ENCODE data around the gene AACS. TPM values are rescaled to one million over a fixed set of nuclear protein-coding genes. Genes with fewer than 3 reads are reported as not detected.

Gene AACS
- total RNA-seq, 4 donors from 2014 or later: 38.0 to 53.3 (median 44.3) TPM

DNA sequence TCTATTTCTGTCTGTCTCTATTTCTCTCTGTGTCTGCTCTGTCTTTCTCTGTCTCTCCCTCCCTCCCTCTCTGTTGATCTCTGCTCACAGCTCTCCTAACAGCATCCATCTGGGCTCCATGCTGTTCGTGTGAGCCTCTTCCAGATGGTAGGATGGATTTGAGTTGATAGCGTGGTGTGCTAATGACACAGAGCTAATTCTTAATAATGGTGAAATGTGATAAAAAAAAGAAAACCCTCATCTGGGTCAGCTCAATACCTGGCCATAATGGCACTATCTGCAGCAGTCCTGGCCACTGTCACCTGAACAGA lies 96.4 kb downstream of the AACS start:
- TF ChIP-seq, protein P1, sequence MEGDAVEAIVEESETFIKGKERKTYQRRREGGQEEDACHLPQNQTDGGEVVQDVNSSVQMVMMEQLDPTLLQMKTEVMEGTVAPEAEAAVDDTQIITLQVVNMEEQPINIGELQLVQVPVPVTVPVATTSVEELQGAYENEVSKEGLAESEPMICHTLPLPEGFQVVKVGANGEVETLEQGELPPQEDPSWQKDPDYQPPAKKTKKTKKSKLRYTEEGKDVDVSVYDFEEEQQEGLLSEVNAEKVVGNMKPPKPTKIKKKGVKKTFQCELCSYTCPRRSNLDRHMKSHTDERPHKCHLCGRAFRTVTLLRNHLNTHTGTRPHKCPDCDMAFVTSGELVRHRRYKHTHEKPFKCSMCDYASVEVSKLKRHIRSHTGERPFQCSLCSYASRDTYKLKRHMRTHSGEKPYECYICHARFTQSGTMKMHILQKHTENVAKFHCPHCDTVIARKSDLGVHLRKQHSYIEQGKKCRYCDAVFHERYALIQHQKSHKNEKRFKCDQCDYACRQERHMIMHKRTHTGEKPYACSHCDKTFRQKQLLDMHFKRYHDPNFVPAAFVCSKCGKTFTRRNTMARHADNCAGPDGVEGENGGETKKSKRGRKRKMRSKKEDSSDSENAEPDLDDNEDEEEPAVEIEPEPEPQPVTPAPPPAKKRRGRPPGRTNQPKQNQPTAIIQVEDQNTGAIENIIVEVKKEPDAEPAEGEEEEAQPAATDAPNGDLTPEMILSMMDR (IDR thresholded peaks at IDR 0.05): no peak
- TF ChIP-seq POLR2A (IDR thresholded peaks at IDR 0.05): no peak
- Histone ChIP-seq H3K4me1 (no peaks in the 10 kb centered on the region), H3K27ac (no peak overlapping the region), H3K27me3 (no peaks in the 10 kb centered on the region), H3K9me3 (no peaks in the 10 kb centered on the region), H3K36me3 (no peaks in the 10 kb centered on the region), H3K4me3 (no peak overlapping the region)
- WGBS, 2 donors: 42 to 68% methylated on average over 2 of the region's 2 CpGs
- DNase-seq: no peak
- intact Hi-C loops (cut with DNase I): no loop called here

DNA sequence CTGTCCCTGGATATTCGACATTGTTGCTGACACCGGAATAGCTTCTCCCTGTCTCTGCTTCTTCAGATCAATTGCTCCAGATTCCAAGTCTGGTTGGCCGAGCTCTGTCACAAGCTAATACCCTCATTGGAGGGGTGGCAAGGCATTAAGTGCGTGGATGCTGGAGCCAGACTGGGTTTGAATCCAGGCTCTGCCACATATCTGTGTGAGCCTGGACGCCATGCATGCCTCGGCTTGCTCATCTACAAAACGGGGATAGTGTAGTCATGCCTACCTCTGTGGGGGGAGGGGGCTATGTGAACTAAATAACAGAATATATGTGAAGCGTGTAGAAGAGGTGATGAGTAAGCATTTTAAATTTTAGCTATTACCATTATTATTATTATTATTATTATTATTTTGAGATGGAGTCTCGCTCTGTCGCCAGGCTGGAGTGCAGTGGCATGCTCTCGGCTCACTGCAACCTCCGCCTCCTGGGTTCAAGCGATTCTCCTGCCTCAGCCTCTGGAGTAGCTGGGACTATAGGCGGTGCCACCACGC lies 97.3 kb downstream of the AACS start:
- H3K36me3 ChIP-seq: no peaks in the 10 kb centered on the region
- H3K9me3 ChIP-seq: no peaks in the 10 kb centered on the region
- TF ChIP-seq, protein P1 (IDR thresholded peaks at IDR 0.05): no peak
- no peak for TF ChIP-seq POLR2A (IDR thresholded peaks at IDR 0.05)
- H3K27ac ChIP-seq: no peak overlapping the region
- no peaks in the 10 kb centered on the region for H3K27me3 ChIP-seq
- intact Hi-C loops (cut with DNase I): no loop called here
- no peak for DNase-seq
- no peaks in the 10 kb centered on the region for H3K4me1 ChIP-seq
- H3K4me3 ChIP-seq: no peak overlapping the region
- WGBS, 2 donors: 78 to 84% methylated on average over 12 to 15 of the region's 15 CpGs

GRCh38 chr12:125163148-125163547 lies 97.9 kb downstream of the AACS start:
- intact Hi-C loops (cut with DNase I): no loop called here
- 79 to 88% methylated on average over 11 to 12 of the region's 12 CpGs for WGBS, 2 donors

DNA sequence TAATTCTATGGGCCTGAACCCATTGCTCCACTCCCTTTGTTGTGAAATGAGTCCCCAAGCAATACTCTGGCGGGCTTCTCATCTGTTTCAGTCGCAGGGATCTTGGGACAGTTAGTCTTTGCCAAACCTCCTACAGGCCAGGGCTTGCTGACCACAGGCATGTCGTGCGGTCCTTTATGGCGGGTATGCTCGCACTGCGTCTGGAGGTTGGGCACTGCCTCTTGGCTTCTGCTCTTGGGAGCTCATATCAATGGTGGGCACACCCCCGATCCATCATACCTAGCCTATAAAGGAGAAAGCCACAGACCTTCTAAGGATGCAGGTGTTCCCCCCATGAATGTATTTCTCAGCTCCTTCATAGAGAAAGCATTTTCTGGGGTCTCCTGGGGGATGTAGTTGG lies 99.3 kb downstream of the AACS start:
- Histone ChIP-seq H3K4me1 (no peaks in the 10 kb centered on the region), H3K27ac (no peak overlapping the region), H3K27me3 (peaks cover 0 to 5% (median 0%) of the 10 kb centered on the region in 4 donors), H3K4me3 (no peak overlapping the region), H3K9me3 (peaks cover 0 to 4% (median 0%) of the 10 kb centered on the region in 3 donors), H3K36me3 (no peaks in the 10 kb centered on the region)
- intact Hi-C loops (cut with DNase I): no loop called here
- no peak for DNase-seq
- TF ChIP-seq, protein P1 (IDR thresholded peaks at IDR 0.05): no peak
- TF ChIP-seq POLR2A (IDR thresholded peaks at IDR 0.05): no peak
- 67 to 88% methylated on average over 7 to 8 of the region's 8 CpGs for WGBS, 2 donors

More at GRCh38 chr12:125163148-125163547, 97.9 kb downstream of the AACS start:
- Histone ChIP-seq H3K4me3 (no peak overlapping the region), H3K27me3 (no peaks in the 10 kb centered on the region), H3K27ac (no peak overlapping the region), H3K36me3 (no peaks in the 10 kb centered on the region), H3K4me1 (no peaks in the 10 kb centered on the region), H3K9me3 (no peaks in the 10 kb centered on the region)
- DNase-seq: no peak
- TF ChIP-seq, protein P1 (IDR thresholded peaks at IDR 0.05): no peak
- no peak for TF ChIP-seq POLR2A (IDR thresholded peaks at IDR 0.05)

DNA sequence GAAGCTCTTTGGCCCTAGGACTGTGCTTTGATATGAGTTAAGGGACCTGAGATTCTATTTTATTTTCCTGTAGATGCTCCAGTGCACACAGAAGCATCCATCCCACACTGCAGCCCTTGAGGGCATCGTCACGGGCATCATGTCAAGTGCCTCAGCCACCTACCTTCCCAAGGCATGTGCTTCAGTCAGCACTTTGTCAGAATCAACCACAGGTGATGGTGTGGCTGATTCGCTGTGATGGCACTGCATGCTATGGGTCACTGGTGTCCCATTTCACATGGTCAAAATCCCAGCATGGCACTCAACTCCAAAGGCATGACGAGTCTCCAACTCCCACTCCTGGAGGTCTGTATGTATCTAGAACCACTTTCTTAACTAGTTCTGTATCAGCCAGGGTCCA lies 100.8 kb downstream of the AACS start:
- DNase-seq: no peak
- Histone ChIP-seq H3K4me1 (no peaks in the 10 kb centered on the region), H3K9me3 (peaks cover 0 to 5% (median 0%) of the 10 kb centered on the region in 3 donors), H3K27ac (no peak overlapping the region), H3K36me3 (no peaks in the 10 kb centered on the region), H3K27me3 (peaks cover 0 to 6% (median 0%) of the 10 kb centered on the region in 4 donors), H3K4me3 (no peak overlapping the region)
- TF ChIP-seq, protein P1 (IDR thresholded peaks at IDR 0.05): no peak
- no peak for TF ChIP-seq POLR2A (IDR thresholded peaks at IDR 0.05)
- intact Hi-C loops (cut with DNase I): no loop called here
- 83% methylated on average over 2 to 4 of the region's 4 CpGs for WGBS, 2 donors

All from esophagus squamous epithelium (tissue), 5 donors.